PFSK-1 (cell line): ENCODE measurements around the gene NF2.

Experiments used
- POLR2AphosphoS5 ChIP-seq: IDR thresholded peaks from 2 replicates; pipeline ENCODE4 v1.6.1; 2012; ENCODE audit warnings: low read depth, mild to moderate bottlenecking, control low read depth, low read length, moderate library complexity
- SIN3A ChIP-seq: IDR thresholded peaks from 2 replicates; pipeline ENCODE4 v1.6.1; 2012; ENCODE audit warnings: mild to moderate bottlenecking, low read length, moderate library complexity, borderline replicate concordance; ENCODE audit not compliant: insufficient read depth
- TAF1 ChIP-seq: IDR thresholded peaks from 2 replicates; pipeline ENCODE4 v1.6.1; 2012; ENCODE audit warnings: low read length, control low read depth, borderline replicate concordance; ENCODE audit not compliant: insufficient read depth
- TF ChIP-seq, protein P1 (sequence below), 2 experiments: IDR thresholded peaks; 2 replicates each; pipeline versions ENCODE4 v1.6.1 to v1.8.0; 2011 to 2012; ENCODE audit warnings: low read depth in 2 of 2, low read length in 2 of 2, control low read depth in 1 of 2, inconsistent platforms in 1 of 2, mild to moderate bottlenecking in 1 of 2, moderate library complexity in 1 of 2; ENCODE audit not compliant: insufficient read depth in 1 of 2

DNA sequence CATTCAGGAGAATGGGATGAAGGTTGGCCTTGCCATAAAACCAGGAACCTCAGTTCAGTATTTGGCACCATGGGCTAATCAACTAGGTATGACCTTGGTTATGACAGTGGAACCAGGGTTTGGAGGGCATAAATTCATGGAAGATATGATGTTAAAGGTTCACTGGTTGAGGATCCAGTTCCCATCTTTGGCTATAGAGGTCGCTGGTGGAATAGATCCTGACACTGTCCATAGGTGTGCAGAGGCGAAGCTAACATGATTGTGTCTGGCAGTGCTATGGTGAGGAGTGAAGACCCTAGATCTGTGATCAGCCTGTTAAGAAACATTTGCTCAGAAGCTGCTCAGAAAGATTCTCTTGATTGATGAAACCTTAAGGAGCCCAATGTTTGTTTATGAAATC, 5.7 kb downstream of the NF2 start:
- TF ChIP-seq, protein P1, sequence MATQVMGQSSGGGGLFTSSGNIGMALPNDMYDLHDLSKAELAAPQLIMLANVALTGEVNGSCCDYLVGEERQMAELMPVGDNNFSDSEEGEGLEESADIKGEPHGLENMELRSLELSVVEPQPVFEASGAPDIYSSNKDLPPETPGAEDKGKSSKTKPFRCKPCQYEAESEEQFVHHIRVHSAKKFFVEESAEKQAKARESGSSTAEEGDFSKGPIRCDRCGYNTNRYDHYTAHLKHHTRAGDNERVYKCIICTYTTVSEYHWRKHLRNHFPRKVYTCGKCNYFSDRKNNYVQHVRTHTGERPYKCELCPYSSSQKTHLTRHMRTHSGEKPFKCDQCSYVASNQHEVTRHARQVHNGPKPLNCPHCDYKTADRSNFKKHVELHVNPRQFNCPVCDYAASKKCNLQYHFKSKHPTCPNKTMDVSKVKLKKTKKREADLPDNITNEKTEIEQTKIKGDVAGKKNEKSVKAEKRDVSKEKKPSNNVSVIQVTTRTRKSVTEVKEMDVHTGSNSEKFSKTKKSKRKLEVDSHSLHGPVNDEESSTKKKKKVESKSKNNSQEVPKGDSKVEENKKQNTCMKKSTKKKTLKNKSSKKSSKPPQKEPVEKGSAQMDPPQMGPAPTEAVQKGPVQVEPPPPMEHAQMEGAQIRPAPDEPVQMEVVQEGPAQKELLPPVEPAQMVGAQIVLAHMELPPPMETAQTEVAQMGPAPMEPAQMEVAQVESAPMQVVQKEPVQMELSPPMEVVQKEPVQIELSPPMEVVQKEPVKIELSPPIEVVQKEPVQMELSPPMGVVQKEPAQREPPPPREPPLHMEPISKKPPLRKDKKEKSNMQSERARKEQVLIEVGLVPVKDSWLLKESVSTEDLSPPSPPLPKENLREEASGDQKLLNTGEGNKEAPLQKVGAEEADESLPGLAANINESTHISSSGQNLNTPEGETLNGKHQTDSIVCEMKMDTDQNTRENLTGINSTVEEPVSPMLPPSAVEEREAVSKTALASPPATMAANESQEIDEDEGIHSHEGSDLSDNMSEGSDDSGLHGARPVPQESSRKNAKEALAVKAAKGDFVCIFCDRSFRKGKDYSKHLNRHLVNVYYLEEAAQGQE (IDR thresholded peaks at IDR 0.05; ENCODE audit: insufficient read depth in 1 of 2, low read depth in 2 of 2, low read length in 2 of 2) = no peak
- TF ChIP-seq TAF1 = no peak
- no peak for TF ChIP-seq POLR2AphosphoS5
- no peak for TF ChIP-seq SIN3A
